Measurements from ENCODE around the gene ALS2.

- TF ChIP-seq CTCF (IDR thresholded peaks at IDR 0.05 in 4 of 5, conservative IDR thresholded peaks at IDR 0.05 in 1 of 5): no peak
- no peak for TF ChIP-seq POLR2A (IDR thresholded peaks at IDR 0.05)
These were observed 100.0 kb downstream of the ALS2 start for GRCh38 chr2:201680743-201681142.

Data from gastrocnemius medialis (tissue), 4 donors.